A549 (cell line): ENCODE measurements around the gene ELAVL1.

Source experiments
- CBX2 ChIP-seq: fragments of 200-600 bp; sonication (generic); IDR thresholded peaks from 2 replicates; pipeline ENCODE4 v1.6.1; 2016; ENCODE audit warnings: low read depth, mild to moderate bottlenecking, borderline replicate concordance
- CHD4 ChIP-seq: fragments of 200-600 bp; sonication (generic); IDR thresholded peaks from 2 replicates; pipeline ENCODE4 v1.6.1; 2016; ENCODE audit warnings: antibody characterized with exemption, mild to moderate bottlenecking, borderline replicate concordance
- EP300 ChIP-seq, 2 experiments: fragments of >200 bp; sonication (Bioruptor Twin); formaldehyde crosslinking; IDR thresholded peaks; 2 replicates in 1 of 2; 3 replicates in 1 of 2; pipeline ENCODE4 v1.6.1; 2016 to 2017
- POLR2A ChIP-seq: IDR thresholded peaks from 2 replicates; pipeline ENCODE4 v1.6.1; 2012; ENCODE audit warnings: mild to moderate bottlenecking, low read length
- TF ChIP-seq, protein P1 (sequence below): IDR thresholded peaks from 2 replicates; pipeline ENCODE4 v1.6.1; 2012
- TF ChIP-seq, protein P2 (sequence below): fragments of >200 bp; sonication (Bioruptor Twin); formaldehyde crosslinking; IDR thresholded peaks from 3 replicates; pipeline ENCODE4 v1.5.1; 2016

DNA sequence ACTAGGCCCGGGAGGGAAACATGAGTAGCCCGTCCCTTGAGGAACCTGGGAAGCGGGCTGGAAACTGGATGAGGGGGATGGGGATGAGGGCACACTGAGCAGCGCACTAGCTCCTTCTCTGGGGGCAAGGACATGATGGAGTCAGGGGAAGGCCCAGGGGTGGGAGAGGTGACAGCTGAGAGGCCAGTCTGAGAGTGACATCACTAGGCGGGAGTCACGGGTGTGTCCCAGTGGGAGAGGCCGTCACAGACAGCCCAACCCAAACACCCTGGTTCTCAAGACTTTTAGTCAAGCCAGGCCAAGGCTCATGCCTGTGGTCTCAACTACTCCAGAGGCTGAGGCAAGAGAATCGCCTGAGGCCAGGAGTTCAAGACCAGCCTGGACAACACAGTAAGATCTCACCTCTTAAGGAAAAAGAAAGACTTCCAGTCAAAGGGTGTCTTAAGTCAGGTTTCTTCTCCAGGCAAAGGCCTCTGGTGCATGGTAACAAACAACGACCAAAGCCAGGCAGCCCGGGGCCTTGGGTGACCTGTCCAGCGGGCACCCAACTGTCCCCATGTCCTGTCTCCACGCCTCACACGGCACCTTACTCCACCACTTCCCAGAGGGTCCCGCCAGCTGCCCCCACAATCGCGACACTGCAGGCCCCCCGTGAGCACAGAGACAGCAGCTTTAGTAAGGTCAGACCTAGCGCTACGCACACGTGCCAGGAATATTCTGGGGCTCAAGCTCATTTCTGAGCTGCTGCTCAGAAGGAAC is 36.5 kb downstream of the ELAVL1 start:
- TF ChIP-seq CBX2 (no peak), CHD4 (no peak), EP300 (IDR thresholded peaks at IDR 0.05) (no peak), POLR2A (no peak)
- TF ChIP-seq, protein P1, sequence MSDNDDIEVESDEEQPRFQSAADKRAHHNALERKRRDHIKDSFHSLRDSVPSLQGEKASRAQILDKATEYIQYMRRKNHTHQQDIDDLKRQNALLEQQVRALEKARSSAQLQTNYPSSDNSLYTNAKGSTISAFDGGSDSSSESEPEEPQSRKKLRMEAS, result no peak
- TF ChIP-seq, protein P2, sequence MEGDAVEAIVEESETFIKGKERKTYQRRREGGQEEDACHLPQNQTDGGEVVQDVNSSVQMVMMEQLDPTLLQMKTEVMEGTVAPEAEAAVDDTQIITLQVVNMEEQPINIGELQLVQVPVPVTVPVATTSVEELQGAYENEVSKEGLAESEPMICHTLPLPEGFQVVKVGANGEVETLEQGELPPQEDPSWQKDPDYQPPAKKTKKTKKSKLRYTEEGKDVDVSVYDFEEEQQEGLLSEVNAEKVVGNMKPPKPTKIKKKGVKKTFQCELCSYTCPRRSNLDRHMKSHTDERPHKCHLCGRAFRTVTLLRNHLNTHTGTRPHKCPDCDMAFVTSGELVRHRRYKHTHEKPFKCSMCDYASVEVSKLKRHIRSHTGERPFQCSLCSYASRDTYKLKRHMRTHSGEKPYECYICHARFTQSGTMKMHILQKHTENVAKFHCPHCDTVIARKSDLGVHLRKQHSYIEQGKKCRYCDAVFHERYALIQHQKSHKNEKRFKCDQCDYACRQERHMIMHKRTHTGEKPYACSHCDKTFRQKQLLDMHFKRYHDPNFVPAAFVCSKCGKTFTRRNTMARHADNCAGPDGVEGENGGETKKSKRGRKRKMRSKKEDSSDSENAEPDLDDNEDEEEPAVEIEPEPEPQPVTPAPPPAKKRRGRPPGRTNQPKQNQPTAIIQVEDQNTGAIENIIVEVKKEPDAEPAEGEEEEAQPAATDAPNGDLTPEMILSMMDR, result no peak
